ENCODE measurements around the gene HNRNPCL4.
"Not testable (repeated sequence)": the region's sequence is repeated elsewhere in the genome, so short reads cannot be mapped to it uniquely, and the experiment has no call there.

Gene HNRNPCL4

GRCh38 chr1:13165531-13165930 lies at the start of gene HNRNPCL4:
TSS of gene HNRNPCL4 (minus strand) at chr1:13165631. CDS start at chr1:13165467, 164 bp downstream.
- FAIRE-seq, result not testable (repeated sequence)

- FAIRE-seq, result not testable (repeated sequence)
These were observed 43.3 kb upstream of the HNRNPCL4 start for GRCh38 chr1:13208712-13209111.

GRCh38 chr1:13201309-13201708 lies 35.9 kb upstream of the HNRNPCL4 start, which contains the start of gene PRAMEF13:
TSS of gene PRAMEF13 (minus strand) at chr1:13201409. CDS start at chr1:13199589, 1,820 bp downstream.
- not testable (repeated sequence) for FAIRE-seq

- not testable (repeated sequence) for FAIRE-seq
These were observed 6.1 kb upstream of the HNRNPCL4 start, which contains the start of gene PRAMEF9 for GRCh38 chr1:13171548-13171947. TSS of gene PRAMEF9 (plus strand) at chr1:13171848. CDS start at chr1:13175281, 3,433 bp downstream.

- not testable (repeated sequence) for FAIRE-seq
These were observed 9.5 kb downstream of the HNRNPCL4 start, which contains the start of gene PRAMEF26 for GRCh38 chr1:13155909-13156308. TSS of gene PRAMEF26 (minus strand) at chr1:13156009. CDS start at chr1:13153095, 2,914 bp downstream.

GRCh38 chr1:13116754-13117153 lies 48.7 kb downstream of the HNRNPCL4 start, which contains the start of gene HNRNPCL2:
TSS of gene HNRNPCL2 (minus strand) at chr1:13116854. CDS start at chr1:13116400, 454 bp downstream.
- not testable (repeated sequence) for FAIRE-seq

All from A204.1 (cell line).